Measurements from ENCODE around the gene NEDD8.

GRCh38 chr14:24261256-24261968, 29.2 kb upstream of the NEDD8 start:
- no peak for TF ChIP-seq POLR2A (IDR thresholded peaks at IDR 0.05)
- TF ChIP-seq, protein P1, sequence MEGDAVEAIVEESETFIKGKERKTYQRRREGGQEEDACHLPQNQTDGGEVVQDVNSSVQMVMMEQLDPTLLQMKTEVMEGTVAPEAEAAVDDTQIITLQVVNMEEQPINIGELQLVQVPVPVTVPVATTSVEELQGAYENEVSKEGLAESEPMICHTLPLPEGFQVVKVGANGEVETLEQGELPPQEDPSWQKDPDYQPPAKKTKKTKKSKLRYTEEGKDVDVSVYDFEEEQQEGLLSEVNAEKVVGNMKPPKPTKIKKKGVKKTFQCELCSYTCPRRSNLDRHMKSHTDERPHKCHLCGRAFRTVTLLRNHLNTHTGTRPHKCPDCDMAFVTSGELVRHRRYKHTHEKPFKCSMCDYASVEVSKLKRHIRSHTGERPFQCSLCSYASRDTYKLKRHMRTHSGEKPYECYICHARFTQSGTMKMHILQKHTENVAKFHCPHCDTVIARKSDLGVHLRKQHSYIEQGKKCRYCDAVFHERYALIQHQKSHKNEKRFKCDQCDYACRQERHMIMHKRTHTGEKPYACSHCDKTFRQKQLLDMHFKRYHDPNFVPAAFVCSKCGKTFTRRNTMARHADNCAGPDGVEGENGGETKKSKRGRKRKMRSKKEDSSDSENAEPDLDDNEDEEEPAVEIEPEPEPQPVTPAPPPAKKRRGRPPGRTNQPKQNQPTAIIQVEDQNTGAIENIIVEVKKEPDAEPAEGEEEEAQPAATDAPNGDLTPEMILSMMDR (IDR thresholded peaks at IDR 0.05), result no peak
- TF ChIP-seq POLR2AphosphoS5 (IDR thresholded peaks at IDR 0.05), result no peak

Measured in transverse colon (tissue), 4 donors.